WTC11 (cell line): ENCODE data around the gene GCSAM. TPM values are rescaled to one million over a fixed set of nuclear protein-coding genes. Genes with fewer than 3 reads are reported as not detected.

ENCODE experiments used
- ATAC-seq: fragments of 200-7000 bp; cut with Tn5 transposase; 2 replicates; pipeline ENCODE4 v1.10.0; 2021; ENCODE audit warnings: mild to moderate bottlenecking, moderate library complexity
- CTCF ChIA-PET: fragments of 300-600 bp; sonication (Branson Sonifier 250); formaldehyde crosslinking; loops from one replicate; lab custom pipeline; 2021; ENCODE audit warnings: antibody characterized with exemption; lab: Charles Lee
- POLR2A ChIA-PET: fragments of 350-600 bp; sonication (Branson Sonifier 250); formaldehyde crosslinking; loops from one replicate; lab custom pipeline; 2021; ENCODE audit warnings: antibody characterized with exemption; lab: Charles Lee
- DNase-seq: peaks from one replicate; pipeline ENCODE4 v3.0.0; 2021; ENCODE audit warnings: low spot score
- H3K27ac Mint-ChIP-seq: 2 replicates; pipeline ENCODE4 v1.8.0; 2021; ENCODE audit warnings: mixed read lengths
- H3K27me3 Mint-ChIP-seq: 2 replicates; pipeline ENCODE4 v1.8.0; 2021; ENCODE audit warnings: low read depth, mild to moderate bottlenecking, moderate library complexity, mixed read lengths
- H3K36me3 Mint-ChIP-seq: 2 replicates; pipeline ENCODE4 v1.8.0; 2021; ENCODE audit warnings: mixed read lengths
- H3K4me1 Mint-ChIP-seq: 2 replicates; pipeline ENCODE4 v1.8.0; 2022; ENCODE audit warnings: mixed read lengths
- H3K4me3 Mint-ChIP-seq: 2 replicates; pipeline ENCODE4 v1.8.0; 2021; ENCODE audit warnings: mild to moderate bottlenecking, moderate library complexity, mixed read lengths
- H3K9me3 Mint-ChIP-seq: 2 replicates; pipeline ENCODE4 v1.8.0; 2021; ENCODE audit warnings: mixed read lengths
- AFF4 ChIP-seq: sonication (generic); formaldehyde crosslinking; IDR thresholded peaks from 2 replicates; pipeline ENCODE4 v1.8.1; 2023; ENCODE audit warnings: mild to moderate bottlenecking, missing genetic modification reagents, borderline replicate concordance
- ARID4B ChIP-seq: sonication (generic); formaldehyde crosslinking; IDR thresholded peaks from 2 replicates; pipeline ENCODE4 v1.8.0; 2023; ENCODE audit warnings: missing genetic modification reagents, mild to moderate bottlenecking, borderline replicate concordance
- ATF1 ChIP-seq: sonication (generic); formaldehyde crosslinking; IDR thresholded peaks from 2 replicates; pipeline ENCODE4 v1.8.1; 2023; ENCODE audit warnings: mild to moderate bottlenecking, moderate library complexity, missing genetic modification reagents
- E2F4 ChIP-seq: sonication (generic); formaldehyde crosslinking; IDR thresholded peaks from 2 replicates; pipeline ENCODE4 v1.8.1; 2022; ENCODE audit warnings: low read depth, mild to moderate bottlenecking, moderate library complexity, missing genetic modification reagents, borderline replicate concordance
- FOXJ3 ChIP-seq: sonication (generic); formaldehyde crosslinking; IDR thresholded peaks from 2 replicates; pipeline ENCODE4 v1.9.0; 2021; ENCODE audit warnings: missing genetic modification reagents, mild to moderate bottlenecking, borderline replicate concordance
- FOXK1 ChIP-seq: sonication (generic); formaldehyde crosslinking; IDR thresholded peaks from 2 replicates; pipeline ENCODE4 v1.8.0; 2022; ENCODE audit warnings: mild to moderate bottlenecking, moderate library complexity, missing genetic modification reagents
- GABPB1 ChIP-seq: sonication (generic); formaldehyde crosslinking; IDR thresholded peaks from 2 replicates; pipeline ENCODE4 v1.8.1; 2023; ENCODE audit warnings: mild to moderate bottlenecking, missing genetic modification reagents
- IRF2 ChIP-seq: sonication (generic); formaldehyde crosslinking; IDR thresholded peaks from 2 replicates; pipeline ENCODE4 v1.8.0; 2022; ENCODE audit warnings: low read depth, missing genetic modification reagents, borderline replicate concordance
- KAT7 ChIP-seq: sonication (generic); formaldehyde crosslinking; IDR thresholded peaks from 2 replicates; pipeline ENCODE4 v1.8.1; 2023; ENCODE audit warnings: missing genetic modification reagents, mild to moderate bottlenecking, borderline replicate concordance
- NFYB ChIP-seq: sonication (generic); formaldehyde crosslinking; conservative IDR thresholded peaks from 2 replicates; pipeline ENCODE4 v1.8.0; 2022; ENCODE audit warnings: low read depth, missing genetic modification reagents
- PRDM15 ChIP-seq: sonication (generic); formaldehyde crosslinking; IDR thresholded peaks from 2 replicates; pipeline ENCODE4 v1.8.0; 2022; ENCODE audit warnings: missing genetic modification reagents
- ZBTB43 ChIP-seq: sonication (generic); formaldehyde crosslinking; IDR thresholded peaks from 2 replicates; pipeline ENCODE4 v1.8.1; 2023; ENCODE audit warnings: mild to moderate bottlenecking, missing genetic modification reagents
- ZNF423 ChIP-seq: fragments of 250-450 bp; sonication (Bioruptor Pico); IDR thresholded peaks from 2 replicates; pipeline ENCODE4 v2.1.2; 2022; ENCODE audit warnings: mild to moderate bottlenecking, moderate library complexity
- ZSCAN18 ChIP-seq: fragments of 250-450 bp; sonication (Bioruptor Pico); IDR thresholded peaks from 2 replicates; pipeline ENCODE4 v2.1.2; 2022; ENCODE audit warnings: mild to moderate bottlenecking, moderate library complexity
- total RNA-seq: library from RNA; stranded (reverse); gene quantifications from 3 replicates; pipeline ENCODE4 v1.2.3, GENCODE V29; 2021

The GCSAM gene
- total RNA-seq, 1 experiment from 2014 or later, result 0.17 TPM

GRCh38 chr3:112128843-112129727 is 4.0 kb downstream of the GCSAM start (continued):
- TF ChIP-seq AFF4 (CRISPR knock-in tag) (no peak), IRF2 (CRISPR knock-in tag) (no peak), ZBTB43 (no peak), GABPB1 (CRISPR knock-in tag) (no peak), NFYB (CRISPR knock-in tag) (no peak), FOXK1 (CRISPR knock-in tag) (no peak), PRDM15 (CRISPR knock-in tag) (no peak), ZNF423 (no peak)

GRCh38 chr3:112127522-112128494 is 5.2 kb downstream of the GCSAM start:
- Mint-ChIP-seq H3K27me3 (no peaks in the 10 kb centered on the region), H3K9me3 (no peaks in the 10 kb centered on the region), H3K36me3 (peaks cover 4% of the 10 kb centered on the region; the same call in 1 of the 2 replicates), H3K4me1 (peaks cover 54% of the 10 kb centered on the region), H3K4me3 (no peak overlapping the region), H3K27ac (peak overlapping the region; percentile 89; the same call in 1 of the 2 replicates)
- ChIA-PET POLR2A (no interaction called here), CTCF (interaction anchor here (5.4 to 8.7 kb wide), 2 partner anchors 10 to 16 kb away, joined by 44 to 73 read pairs; no protein-coding TSS in a partner anchor)
- no peak for ATAC-seq
- no peak for DNase-seq
- TF ChIP-seq E2F4 (CRISPR knock-in tag), result no peak
- TF ChIP-seq FOXJ3 (CRISPR knock-in tag), result no peak
- TF ChIP-seq ZBTB43, result no peak
- TF ChIP-seq KAT7 (CRISPR knock-in tag), result no peak
- TF ChIP-seq ARID4B (CRISPR knock-in tag), result no peak
- no peak for TF ChIP-seq ZSCAN18
- no peak for TF ChIP-seq ATF1 (CRISPR knock-in tag)
